Loucy (cell line): ENCODE data around the gene OTOS.

Source experiments
- EZH2phosphoT487 ChIP-seq: fragments of 200-600 bp; IDR thresholded peaks from 2 replicates; pipeline ENCODE4 v1.6.1; 2018; ENCODE audit warnings: antibody characterized with exemption, mild to moderate bottlenecking, moderate library complexity, borderline replicate concordance
- TF ChIP-seq, protein P1 (sequence below): fragments of 200-600 bp; sonication (generic); conservative IDR thresholded peaks from 2 replicates; pipeline ENCODE4 v1.5.1; 2014; ENCODE audit warnings: mild to moderate bottlenecking, antibody characterized with exemption, low read length

DNA sequence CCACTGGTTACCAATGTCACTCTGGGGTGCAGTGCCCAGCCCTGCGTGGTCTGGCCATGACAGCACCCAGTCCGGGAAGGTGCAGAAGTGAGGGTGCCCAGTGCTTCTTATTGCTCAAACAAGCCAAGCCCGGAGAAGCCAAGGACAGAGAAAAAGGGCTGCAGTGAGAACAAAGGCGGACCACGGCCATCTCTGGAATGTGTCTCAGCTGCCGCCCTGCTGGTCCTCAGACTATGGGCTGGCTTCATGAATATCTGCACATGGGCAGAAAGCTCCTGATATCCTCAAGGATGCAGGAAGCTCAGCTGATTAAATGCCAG lies 33.0 kb downstream of the OTOS start:
- TF ChIP-seq, protein P1, sequence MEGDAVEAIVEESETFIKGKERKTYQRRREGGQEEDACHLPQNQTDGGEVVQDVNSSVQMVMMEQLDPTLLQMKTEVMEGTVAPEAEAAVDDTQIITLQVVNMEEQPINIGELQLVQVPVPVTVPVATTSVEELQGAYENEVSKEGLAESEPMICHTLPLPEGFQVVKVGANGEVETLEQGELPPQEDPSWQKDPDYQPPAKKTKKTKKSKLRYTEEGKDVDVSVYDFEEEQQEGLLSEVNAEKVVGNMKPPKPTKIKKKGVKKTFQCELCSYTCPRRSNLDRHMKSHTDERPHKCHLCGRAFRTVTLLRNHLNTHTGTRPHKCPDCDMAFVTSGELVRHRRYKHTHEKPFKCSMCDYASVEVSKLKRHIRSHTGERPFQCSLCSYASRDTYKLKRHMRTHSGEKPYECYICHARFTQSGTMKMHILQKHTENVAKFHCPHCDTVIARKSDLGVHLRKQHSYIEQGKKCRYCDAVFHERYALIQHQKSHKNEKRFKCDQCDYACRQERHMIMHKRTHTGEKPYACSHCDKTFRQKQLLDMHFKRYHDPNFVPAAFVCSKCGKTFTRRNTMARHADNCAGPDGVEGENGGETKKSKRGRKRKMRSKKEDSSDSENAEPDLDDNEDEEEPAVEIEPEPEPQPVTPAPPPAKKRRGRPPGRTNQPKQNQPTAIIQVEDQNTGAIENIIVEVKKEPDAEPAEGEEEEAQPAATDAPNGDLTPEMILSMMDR: no peak
- TF ChIP-seq EZH2phosphoT487: no peak
